ENCODE results near the gene CA10.

CA10 gene

DNA sequence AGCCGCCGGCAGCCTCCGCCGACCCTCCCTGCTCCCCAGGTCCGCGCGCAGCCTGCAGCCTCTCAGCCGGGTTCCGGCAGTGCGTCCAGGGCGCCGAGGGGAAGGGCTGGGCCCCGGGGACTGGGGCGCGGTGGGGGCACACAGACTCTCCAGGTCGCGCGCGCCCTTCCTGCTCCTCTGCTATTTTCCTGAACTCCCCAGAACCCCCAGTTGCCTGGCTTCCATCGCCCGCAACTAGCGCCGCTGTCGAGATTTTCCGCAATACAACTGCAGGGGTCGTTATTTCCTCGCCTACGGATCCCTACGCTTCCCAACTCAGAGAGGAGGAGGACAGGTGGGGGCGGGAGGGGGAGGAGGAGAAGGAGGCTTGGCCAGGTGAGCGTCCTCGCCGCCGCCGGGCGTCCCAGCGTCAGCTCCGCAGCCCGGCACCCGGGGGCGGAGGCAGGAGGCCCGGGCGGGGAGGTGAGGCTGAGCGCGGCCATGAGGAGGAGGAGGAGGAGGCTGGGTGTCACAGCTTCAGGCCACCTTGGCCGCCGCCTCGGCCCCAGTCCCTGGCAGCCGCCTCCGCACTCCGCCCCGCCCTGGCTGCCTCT, at the start of gene CA10:
CA10 (minus strand) TSS at position 265 of the 593 bp plus-strand sequence.
- no peak for DNase-seq

DNA sequence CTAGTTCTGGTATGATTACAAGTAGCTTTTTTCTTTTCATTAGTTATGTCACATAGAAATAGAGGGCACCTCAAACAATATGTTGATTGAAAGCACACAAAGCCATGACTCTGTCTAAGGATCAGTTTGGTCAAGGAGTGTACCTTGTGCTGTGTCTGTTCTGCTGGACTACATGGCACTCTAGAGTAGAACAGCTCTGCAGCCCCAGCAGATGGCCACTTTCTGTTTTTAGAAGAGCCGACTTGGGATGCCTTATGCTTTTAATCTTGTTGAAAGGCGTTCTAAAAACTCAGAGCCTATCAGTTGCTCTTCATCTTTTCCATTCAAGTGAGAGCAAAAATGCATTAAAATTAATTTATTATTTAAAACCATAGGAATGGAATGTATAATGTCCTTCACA, 49.3 kb upstream of the CA10 start:
- DNase-seq: no peak

DNA sequence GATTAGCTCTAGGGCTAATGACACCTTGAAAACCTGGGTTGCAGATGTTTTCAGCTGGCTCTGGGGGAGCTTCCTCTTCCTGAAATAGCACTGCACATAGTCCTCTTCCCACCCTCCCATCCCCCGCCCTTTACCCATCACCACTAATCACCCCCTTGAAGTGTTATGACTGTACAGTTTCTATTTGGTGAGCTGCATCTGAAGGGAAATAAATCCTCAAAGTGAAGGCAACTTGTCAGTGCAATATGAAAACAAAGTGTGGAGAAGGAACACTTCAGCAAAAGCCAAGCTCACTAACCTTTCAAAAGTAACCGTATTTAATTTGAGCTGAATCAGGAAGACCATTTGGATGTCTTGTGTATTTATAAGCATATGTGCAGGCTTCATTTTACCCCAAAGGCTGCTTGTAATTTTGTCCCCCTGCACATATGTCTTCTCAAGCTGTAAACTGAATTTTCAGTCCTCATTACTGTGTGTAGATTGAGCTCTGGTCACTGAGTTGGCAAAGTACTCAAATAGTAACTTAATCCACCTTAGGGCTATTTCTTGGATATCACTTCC, 44.1 kb upstream of the CA10 start:
- DNase-seq: no peak

DNA sequence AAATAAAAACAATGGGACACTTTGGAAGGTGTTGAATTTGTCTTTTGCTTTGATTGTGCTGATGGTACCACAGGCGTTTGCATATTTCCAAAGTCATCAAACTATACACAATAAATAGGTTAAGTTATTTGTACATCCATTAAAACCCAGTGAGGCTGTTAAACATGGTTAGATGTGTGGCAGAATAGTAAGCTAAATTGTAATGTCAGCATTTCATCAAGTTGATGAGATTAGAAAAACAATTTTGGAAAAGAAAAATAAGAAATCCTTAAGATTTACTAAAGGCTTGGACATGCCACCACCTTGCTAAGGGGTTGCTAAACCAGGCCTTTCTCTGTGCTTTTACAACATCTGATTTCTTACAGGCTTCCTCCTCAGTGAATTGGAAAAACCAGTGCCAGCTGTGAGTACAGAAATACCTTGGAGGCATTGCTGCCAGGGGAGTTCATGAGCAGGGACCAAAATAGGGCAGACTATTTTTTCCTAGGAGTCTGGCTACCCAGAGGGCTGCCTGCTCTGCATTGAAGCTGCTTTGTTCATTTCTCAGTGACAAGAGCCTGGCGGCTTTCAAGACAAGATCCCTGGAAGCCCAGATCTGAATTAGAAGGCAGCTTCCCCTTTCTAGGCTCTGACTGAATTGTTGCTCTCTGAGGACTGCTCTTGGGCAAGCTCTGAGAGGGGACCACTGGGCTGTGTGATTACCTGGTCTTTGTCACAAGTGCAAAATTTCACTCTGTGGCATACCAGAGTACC, 43.4 kb upstream of the CA10 start:
- no peak for DNase-seq

DNA sequence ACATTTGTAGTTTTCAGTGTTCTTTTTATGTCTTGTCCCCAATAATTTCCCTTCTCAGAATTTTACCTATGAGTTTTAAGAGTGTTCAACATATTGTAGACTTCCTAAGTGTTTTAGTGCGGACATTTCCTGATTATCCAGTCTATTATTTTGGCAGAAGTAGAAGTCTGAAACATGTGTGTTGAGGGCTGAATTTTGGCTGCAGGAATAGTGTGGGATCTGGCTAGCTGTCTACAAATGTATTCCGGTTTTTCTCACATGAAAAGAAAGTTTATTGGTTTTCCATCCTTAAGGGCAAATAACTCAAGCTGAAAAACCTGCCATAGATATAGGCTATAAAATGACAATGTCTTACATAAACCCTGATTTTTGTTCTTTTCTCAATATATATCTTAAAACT, 33.0 kb upstream of the CA10 start:
- no peak for DNase-seq

DNA sequence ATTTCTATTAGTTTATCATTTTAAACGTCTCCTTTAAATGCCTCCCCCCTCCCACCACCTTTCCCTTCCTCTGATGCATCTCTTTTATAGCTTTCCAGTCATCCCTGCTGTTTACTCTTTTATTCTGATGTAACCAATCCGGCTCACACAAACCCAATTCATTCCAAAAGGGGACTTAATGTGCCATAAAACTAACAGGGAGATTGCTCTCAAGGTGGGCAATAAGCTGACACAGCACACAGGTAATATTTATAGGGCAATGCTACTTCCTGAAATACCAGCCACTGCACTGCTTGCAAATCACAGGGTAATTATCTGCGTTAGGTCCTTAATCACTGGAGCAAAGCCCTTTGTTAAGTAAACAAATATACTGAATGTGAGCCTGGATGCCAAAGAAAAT, 23.3 kb upstream of the CA10 start:
- DNase-seq: no peak

DNA sequence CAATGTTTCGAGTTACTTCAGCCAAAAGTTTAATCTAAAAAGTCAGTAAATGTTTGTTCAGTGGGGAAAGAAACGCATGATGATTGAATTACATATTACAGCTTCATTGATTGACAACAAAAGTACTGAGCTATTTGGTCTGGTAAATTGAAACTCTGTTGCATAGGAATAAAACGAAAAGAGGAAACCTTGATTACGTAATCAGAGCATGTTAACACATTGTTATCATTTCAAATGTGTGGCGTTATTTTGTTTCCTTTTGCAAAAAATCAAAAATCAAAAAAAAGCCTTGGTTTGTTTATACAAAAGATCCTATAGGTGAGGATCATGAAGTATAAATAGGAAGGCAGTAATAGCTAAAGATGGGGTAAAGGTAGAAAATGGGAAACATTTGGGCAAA, 19.5 kb upstream of the CA10 start:
- no peak for DNase-seq

DNA sequence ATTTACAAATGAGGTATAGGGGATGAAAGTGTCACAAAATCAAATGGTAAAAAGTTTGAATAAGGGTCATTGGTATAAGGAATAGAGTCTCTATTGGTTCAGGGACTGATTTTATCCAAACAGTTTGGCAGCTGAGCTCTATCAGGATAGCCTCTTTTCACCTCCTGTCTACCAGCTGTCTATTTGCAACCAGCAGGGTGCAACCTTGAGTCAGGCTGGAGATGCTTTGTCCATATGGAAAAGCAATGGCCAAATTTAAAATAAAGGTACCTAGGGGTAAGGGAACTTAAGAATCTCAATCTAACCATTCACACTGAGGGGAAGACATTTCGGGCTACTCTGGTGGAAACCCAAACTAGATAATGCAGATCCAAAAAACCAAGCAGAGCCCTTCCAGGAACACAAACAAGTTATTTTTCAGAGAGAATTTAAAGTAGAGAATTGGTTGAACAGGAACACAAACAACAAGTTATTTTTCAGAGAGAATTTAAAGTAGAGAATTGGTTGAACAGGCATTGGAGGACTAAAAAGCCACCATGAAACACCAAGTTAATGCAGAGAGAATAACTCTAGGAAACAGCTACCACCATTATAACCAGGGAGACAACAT, 12.6 kb upstream of the CA10 start:
- DNase-seq: no peak

DNA sequence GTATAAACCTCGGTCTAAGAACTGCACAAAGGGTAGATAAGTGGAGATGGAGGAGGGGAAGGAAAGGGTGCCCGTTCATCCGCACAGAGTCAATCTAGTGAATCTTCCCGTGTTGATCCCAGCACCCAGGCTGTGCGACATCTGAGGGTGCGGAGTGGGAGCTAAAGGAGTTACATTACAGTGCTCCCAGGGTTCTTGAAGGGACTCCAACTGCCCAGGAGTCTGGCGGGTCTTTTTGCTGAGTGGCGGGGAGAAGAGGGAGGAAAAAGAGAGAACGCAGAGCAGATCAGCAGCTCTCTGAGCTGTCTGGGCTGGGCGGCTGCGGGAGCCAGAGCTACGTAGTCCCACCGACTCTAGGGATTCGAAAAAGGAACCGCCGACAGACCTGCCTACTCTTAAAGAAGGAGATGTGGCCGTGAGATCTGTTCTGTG, 1.6 kb upstream of the CA10 start:
- DNase-seq: no peak

DNA sequence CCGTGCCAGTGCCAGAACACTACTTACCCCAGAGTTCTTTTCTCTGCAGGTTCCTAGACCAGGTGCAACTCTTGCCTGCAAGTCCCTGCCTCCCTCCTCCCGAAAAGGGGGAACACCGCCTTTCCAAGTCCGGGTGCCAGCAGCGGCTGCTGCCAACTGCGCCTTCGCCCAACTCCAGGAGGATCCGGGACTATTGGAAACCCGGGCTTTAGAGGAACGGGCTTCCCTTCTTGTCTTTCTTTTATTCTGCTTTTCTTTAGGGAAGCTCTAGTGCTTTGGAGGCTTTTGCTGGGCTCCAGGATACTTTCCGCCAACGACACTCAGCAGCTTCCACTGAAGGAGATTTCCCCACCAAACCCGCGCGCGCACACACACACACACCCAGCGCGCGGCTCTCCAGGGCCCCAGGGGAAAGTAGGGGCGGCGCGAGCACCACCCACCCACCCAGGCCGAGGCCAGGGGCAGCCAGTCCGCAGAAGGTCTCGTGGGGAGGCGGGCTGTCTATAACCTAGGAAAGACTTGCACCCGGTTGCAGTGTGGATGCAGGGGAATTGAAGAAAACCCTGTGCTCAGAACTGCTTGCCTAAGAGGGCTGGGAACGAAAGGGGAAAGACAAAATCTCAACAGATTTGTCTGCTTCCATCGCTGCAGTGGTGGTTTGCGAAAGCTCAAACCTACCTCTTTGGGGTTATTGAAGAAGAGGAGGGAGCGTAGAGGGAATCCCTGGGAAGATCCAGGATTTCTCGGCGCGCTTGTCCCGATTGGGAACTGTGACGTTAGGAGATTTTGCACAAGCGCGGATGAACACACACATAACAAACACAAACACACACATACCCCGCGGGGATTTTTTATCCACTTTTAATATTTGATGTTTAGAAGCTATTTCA, 977 bp upstream of the CA10 start:
- no peak for DNase-seq

DNA sequence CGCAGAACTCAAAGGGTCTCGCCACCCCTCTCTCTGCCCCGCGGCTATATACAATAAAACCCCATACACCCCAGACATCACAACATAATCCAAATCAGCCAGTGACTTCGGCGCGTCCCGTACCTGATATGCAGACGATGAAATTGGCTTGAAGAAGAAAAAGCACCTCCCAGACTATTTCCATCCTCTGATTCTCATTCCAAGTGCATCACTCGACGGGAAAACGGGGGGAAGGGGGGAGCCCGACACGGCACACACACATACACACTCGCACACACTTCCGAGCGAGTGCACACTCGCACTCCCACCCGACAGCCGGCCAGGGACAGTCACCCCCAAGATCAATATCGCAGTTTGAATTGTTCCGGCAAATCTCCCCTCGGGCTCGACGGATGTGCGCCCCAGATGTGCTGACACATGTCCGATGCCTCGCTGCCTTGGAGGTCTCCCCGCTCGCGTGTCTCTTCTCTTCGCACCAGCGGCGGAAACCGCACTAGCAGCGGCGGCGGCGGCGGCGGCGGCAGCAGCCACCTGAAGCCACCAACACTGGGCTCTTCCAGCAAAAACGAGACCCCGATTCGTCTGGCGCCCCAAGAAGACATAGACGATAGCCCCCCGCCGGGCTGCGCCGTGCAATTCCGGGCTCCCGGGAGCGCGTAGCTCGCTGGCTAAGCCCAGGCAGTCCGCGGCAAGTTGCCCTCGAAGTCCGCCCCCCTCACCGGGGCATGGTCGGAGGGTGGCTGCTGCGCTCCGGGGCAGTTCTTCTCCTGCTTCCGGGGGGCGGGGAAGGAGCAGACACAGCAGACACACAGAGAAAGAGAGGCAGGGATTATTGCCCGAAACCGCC, 688 bp downstream of the CA10 start:
- no peak for DNase-seq

DNA sequence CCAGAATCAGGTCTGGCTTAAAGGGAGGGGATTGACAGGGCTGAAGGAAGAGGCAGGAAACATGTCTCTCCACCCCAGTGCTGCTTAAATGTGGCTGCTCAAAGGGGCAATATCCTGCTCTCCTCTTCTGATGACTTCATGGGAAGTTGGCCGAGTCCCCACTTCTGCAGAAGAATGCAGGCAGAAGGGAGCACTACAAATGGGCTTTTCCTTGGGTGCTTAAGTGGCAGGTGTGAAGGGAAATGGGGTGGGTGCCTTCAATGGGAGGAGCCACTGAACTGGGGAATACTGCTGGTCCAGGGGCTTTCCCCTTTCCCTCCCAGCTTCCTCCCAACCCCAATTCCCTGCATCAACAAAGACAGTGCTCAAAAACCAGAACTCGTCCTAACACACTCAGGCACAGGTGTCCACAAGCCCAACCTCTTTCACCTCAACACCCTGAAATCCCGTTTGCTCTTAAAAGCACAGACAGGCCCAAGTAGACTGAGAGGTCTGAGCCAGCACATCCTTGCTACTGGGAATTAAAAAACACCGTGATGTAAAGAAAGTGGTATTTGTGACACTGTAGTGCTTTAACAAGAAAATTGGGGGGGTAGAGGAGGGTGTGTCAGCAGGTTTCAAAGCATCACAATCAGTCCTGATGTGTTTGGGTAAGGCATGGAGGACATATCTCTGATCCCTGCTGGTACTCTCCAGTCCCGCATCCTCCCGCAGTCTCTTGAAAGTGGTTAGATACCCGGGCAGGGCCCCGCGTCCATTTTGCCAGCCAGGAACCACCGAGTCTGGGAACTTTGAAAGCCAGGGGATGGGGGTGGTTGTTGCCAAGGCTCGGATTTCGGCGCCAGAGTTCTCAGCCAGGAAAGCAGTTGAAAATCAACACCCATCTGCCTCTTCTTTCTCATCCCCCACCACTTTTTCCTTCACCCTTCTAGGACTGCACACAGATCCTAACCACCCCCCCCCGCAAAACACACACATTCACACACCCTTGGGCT, 1.6 kb downstream of the CA10 start:
- DNase-seq: no peak

DNA sequence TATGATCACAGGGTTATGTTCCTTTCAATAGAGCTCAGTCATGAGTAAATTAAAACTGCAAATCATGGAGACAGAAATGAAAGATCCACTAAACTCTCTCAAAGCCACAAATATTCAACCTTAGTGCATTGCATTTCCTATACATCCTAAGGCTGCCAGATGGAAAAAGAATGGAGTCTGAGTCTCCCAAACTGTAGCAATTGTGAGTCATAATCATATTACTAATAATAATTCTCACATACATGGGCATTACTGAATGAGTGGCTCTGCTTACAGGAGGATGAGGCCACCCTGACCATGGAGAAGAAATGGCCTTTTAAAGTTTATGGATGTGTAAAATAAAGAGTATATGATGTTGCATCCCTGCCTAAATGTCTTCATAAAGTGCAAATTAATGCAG, 3.2 kb downstream of the CA10 start:
- DNase-seq: no peak

DNA sequence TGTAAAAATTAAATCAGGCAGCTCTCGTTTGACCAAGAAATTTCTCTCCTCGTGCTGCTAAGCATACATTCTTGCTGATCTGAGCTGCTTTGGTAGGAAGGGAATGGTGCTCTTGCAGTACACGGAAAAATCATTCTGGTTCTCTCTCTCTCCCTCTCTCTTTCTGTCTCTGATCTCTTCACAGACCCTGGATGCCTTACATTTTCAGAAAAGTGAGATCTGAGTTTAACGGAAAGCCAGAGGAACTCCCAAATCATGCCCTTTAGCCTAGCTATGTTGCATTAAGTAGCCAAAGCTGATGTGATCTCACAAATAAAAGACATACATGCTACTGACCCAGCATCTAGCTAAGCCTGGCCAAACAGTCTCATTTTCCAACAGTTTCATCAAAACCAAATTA, 4.0 kb downstream of the CA10 start:
- DNase-seq: no peak

DNA sequence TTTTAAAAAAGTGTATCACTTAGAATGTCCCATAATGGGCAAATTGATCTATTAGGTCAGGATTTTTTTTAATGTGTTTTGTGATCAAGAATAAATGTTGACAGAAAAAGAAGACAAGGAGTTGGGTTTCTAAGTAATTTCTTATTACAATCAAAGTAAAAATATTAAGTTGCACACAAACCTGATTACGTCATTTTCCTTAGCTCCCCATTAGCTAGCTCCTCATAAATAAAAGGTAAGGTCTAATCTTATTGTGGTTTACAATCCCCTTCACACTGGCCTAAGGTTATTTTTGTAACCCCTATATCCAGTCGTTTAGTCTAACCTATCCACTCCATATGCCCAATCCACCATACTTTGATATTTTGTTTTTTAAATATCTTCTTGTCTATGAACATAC, 7.6 kb downstream of the CA10 start:
- no peak for DNase-seq

DNA sequence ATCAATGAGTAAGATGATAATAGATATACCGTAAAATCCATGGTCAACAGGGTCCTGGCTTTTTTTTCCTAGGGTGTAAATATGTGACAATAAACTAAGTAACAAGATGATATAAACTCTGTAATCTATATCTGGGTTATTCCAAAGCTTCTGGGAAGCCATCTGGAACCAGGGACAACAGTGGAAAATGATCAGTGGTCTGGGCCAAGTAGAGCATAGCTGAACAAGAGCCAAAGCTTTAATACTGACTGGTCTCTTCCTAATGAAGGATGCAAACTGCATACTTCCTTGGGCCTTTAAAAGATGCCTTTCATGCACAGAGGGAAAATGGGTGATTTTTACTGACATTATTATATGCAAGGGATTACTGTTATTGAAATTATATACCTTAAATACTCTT, 8.9 kb downstream of the CA10 start:
- DNase-seq: no peak

DNA sequence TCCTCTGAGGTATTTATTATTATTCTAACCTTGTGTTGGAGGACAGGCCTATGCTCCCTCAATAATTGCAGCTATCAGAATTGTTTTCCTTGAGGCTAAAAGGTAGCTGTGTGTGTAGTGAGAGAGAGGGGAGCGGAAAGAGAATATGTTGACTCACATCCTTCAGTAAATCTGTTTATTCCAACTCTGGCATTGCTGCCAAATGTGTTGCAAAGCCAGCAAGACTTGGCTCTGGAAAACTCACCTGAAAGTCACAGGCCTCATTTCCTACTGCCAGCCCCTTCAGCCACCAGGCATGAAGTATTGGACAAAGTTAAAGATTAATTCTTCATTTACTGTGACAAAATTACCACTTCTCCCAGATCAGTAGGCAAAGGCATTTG, 9.6 kb downstream of the CA10 start:
- no peak for DNase-seq

DNA sequence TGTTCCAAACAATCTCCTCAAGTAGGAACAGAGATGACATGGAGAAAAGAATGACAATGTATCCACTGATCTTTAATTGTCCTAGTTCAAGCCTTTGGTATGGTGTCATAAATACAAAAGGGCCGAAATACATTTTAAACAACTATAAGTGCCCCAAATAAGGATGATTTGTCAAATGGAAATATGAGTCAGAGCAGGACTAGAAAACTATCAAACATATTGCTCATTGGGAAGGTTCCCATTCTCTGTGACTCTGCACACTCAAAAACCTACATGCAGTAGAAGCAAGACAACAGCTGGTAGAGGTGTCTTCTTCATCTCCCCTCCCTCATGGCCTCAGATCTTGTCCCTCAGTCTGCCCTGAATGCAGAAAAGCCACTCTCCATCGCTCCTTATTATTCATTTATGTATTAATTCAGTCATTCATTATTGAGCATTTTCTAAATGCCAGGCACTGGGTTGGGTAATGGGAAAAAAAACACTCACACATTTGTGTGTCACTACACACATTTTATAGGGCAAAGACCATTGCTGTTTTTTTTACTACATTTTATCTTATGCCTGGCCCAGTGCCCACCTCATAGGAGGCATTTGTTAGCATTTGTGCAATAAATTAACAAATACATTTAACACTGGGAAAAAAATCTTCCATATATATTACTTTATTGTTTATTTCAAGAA, 10.1 kb downstream of the CA10 start:
- no peak for DNase-seq

DNA sequence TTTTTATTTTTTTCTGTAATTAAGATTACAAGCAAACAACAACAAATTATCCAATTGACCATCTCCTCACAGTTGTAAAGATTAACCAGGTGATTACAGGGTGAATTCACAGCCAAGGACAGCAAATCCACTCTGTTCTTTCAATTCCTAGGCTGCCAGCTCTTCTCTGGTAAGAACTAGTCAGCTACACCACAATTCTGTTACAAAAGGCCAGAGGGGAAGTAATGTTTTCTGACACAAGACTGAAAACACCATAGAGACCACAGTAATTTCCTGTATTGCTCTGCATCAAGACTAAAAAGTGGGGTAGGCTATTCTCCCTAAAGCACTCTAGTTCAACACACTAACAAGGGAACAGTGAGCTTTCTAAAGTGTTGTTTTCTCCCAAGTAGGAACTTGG, 10.6 kb downstream of the CA10 start:
- no peak for DNase-seq

DNA sequence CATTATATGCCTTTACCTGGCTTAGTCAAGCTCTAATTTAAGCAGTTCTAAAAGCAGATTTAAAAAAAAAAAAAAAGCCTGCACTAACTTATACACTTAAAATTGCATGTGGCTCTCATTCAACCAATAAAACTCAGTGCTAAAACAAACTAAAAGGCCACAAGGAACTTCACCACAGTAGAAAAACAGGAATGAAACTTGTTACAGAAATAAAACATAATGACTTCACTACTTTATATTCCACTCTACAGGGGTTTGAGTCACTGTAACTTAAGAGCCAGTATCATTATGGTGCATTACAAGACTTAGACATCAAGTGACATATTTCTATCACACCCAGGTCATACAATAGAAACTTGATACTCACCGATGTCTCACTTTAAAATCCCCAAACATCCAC, 11.1 kb downstream of the CA10 start:
- DNase-seq: no peak

All from stimulated activated naive CD4-positive, alpha-beta T cell (primary cell).